CD4-positive, alpha-beta memory T cell (primary cell): ENCODE measurements around the gene SHH. TPM values are rescaled to one million over a fixed set of nuclear protein-coding genes. Genes with fewer than 3 reads are reported as not detected.
A peak's percentile ranks its signal among the peaks of the same experiment; 100 is the strongest.

Source experiments
- CTCF ChIA-PET: fragments of 350-600 bp; sonication (Branson Sonifier 250); formaldehyde crosslinking; loops from one replicate; lab custom pipeline; 2021; ENCODE audit warnings: inconsistent platforms; ENCODE audit not compliant: partially characterized antibody; lab: Charles Lee
- POLR2A ChIA-PET: fragments of 350-600 bp; sonication (Branson Sonifier 250); formaldehyde crosslinking; loops from one replicate; lab custom pipeline; 2021; ENCODE audit not compliant: partially characterized antibody; lab: Charles Lee
- DNase-seq, 5 donors: peaks; one replicate each; pipeline versions ENCODE4 v3.0.0 to v3.0.0-alpha.2; 2020 to 2022; ENCODE audit warnings: mixed read lengths in 1 of 5
- H3K27ac ChIP-seq: one replicate; pipeline ENCODE4 v1.7.0; 2013; ENCODE audit warnings: low read depth, low read length
- H3K27me3 ChIP-seq: 2 replicates; pipeline ENCODE4 v1.7.0; 2013; ENCODE audit warnings: mild to moderate bottlenecking, low read length, moderate library complexity; ENCODE audit not compliant: insufficient read depth
- H3K36me3 ChIP-seq: 2 replicates; pipeline ENCODE4 v1.7.0; 2013; ENCODE audit warnings: mild to moderate bottlenecking, low read length, moderate library complexity; ENCODE audit not compliant: insufficient read depth
- H3K4me1 ChIP-seq: 2 replicates; pipeline ENCODE4 v1.7.0; 2013; ENCODE audit warnings: mild to moderate bottlenecking, low read length, moderate library complexity; ENCODE audit not compliant: insufficient read depth
- H3K4me3 ChIP-seq, 2 donors: one replicate each; pipeline ENCODE4 v1.7.0; 2013; ENCODE audit warnings: low read length in 2 of 2, mild to moderate bottlenecking in 1 of 2
- H3K9me3 ChIP-seq, 2 donors: one replicate each; pipeline ENCODE4 v1.7.0; 2013; ENCODE audit warnings: low read length in 2 of 2, control low read depth in 1 of 2; ENCODE audit not compliant: control insufficient read depth in 1 of 2
- H3K27ac Mint-ChIP-seq, 7 donors: one replicate each; pipeline ENCODE4 v1.8.0; 2020 to 2021; ENCODE audit warnings: mixed read lengths in 7 of 7, mild to moderate bottlenecking in 6 of 7, inconsistent platforms in 3 of 7, moderate library complexity in 3 of 7
- H3K27me3 Mint-ChIP-seq, 2 donors: one replicate each; pipeline ENCODE4 v1.8.0; 2020 to 2021; ENCODE audit warnings: mixed read lengths in 2 of 2
- H3K36me3 Mint-ChIP-seq, 2 donors: one replicate each; pipeline ENCODE4 v1.8.0; 2020 to 2021; ENCODE audit warnings: mixed read lengths in 2 of 2, inconsistent platforms in 1 of 2, mild to moderate bottlenecking in 1 of 2
- H3K4me1 Mint-ChIP-seq, 4 donors: one replicate each; pipeline ENCODE4 v1.8.0; 2020 to 2021; ENCODE audit warnings: mixed read lengths in 4 of 4, mild to moderate bottlenecking in 1 of 4
- H3K4me3 Mint-ChIP-seq, 8 donors: one replicate each; pipeline ENCODE4 v1.8.0; 2020 to 2021; ENCODE audit warnings: mixed read lengths in 8 of 8, mild to moderate bottlenecking in 7 of 8, moderate library complexity in 6 of 8, inconsistent platforms in 3 of 8
- H3K9me3 Mint-ChIP-seq, 8 donors: one replicate each; pipeline ENCODE4 v1.8.0; 2020 to 2021; ENCODE audit warnings: mixed read lengths in 8 of 8, mild to moderate bottlenecking in 5 of 8, inconsistent platforms in 3 of 8, moderate library complexity in 1 of 8
- intact Hi-C: fragments of 100-400 bp; cut with micrococcal nuclease; formaldehyde crosslinking; loops from one replicate; pipeline ENCODE4 v1.15.1; 2023
- polyA plus RNA-seq, 2 donors: library from polyadenylated mRNA; unstranded; fragments of 300-500 nt; fragmentation: Illumina TruSeq; gene quantifications; one replicate each; pipeline ENCODE4 v1.2.3, GENCODE V29; 2021
- total RNA-seq, 2 experiments: library from RNA; stranded (reverse); gene quantifications; one replicate each; pipeline ENCODE4 v1.2.3, GENCODE V29; 2021

Gene SHH
- total and polyA plus RNA-seq, 4 experiments from 2014 or later: 0.03 TPM; not detected in 3

GRCh38 chr7:155807789-155808548 lies 4.3 kb downstream of the SHH start:
- Mint-ChIP-seq H3K4me1 (peaks cover 7 to 50% (median 33%) of the 10 kb centered on the region in 4 donors), H3K4me3 (peak overlapping the region in 2 of 8 donors; percentile 48 to 62), H3K27me3 (peaks cover 44 to 46% of the 10 kb centered on the region in 2 donors), H3K36me3 (no peaks in the 10 kb centered on the region), H3K9me3 (peaks cover 0 to 3% (median 0%) of the 10 kb centered on the region in 8 donors), H3K27ac (no peak overlapping the region)
- CTCF ChIA-PET: no interaction called here
- Histone ChIP-seq H3K4me1 (peaks cover 22% of the 10 kb centered on the region), H3K9me3 (no peaks in the 10 kb centered on the region), H3K27ac (no peak overlapping the region), H3K36me3 (no peaks in the 10 kb centered on the region), H3K4me3 (no peak overlapping the region), H3K27me3 (peaks cover 25% of the 10 kb centered on the region)
- DNase-seq: peak in 1 of 5 donors; percentile 25
- intact Hi-C loops: no loop called here
- POLR2A ChIA-PET: no interaction called here

- Histone ChIP-seq H3K27me3 (peaks cover 25% of the 10 kb centered on the region), H3K36me3 (no peaks in the 10 kb centered on the region), H3K27ac (no peak overlapping the region), H3K4me3 (no peak overlapping the region), H3K9me3 (no peaks in the 10 kb centered on the region), H3K4me1 (peaks cover 22% of the 10 kb centered on the region)
- CTCF ChIA-PET: no interaction called here
- intact Hi-C loops: no loop called here
- H3K27me3 Mint-ChIP-seq: peaks cover 39 to 42% of the 10 kb centered on the region in 2 donors
- no peak overlapping the region for H3K27ac Mint-ChIP-seq
- POLR2A ChIA-PET: no interaction called here
- no peaks in the 10 kb centered on the region for H3K36me3 Mint-ChIP-seq
- H3K4me3 Mint-ChIP-seq: peak overlapping the region in 2 of 8 donors; percentile 35 to 55
- DNase-seq: peak in 1 of 5 donors; percentile 17
- H3K9me3 Mint-ChIP-seq: peaks cover 0 to 3% (median 0%) of the 10 kb centered on the region in 8 donors
- peaks cover 7 to 48% (median 32%) of the 10 kb centered on the region in 4 donors for H3K4me1 Mint-ChIP-seq
Measured at GRCh38 chr7:155807065-155807671, 5.1 kb downstream of the SHH start.

- H3K27ac ChIP-seq: no peak overlapping the region
- no peaks in the 10 kb centered on the region for H3K9me3 ChIP-seq
- intact Hi-C loops: no loop called here
- DNase-seq: peak in 1 of 5 donors; percentile 42
- peaks cover 33 to 36% of the 10 kb centered on the region in 2 donors for H3K27me3 Mint-ChIP-seq
- peaks cover 22% of the 10 kb centered on the region for H3K4me1 ChIP-seq
- ChIA-PET POLR2A (no interaction called here), CTCF (interaction anchor here (1.2 kb wide), 1 partner anchor 1007 kb away, joined by 3 read pairs; no protein-coding TSS in a partner anchor)
- no peaks in the 10 kb centered on the region for H3K36me3 Mint-ChIP-seq
- peaks cover 20% of the 10 kb centered on the region for H3K27me3 ChIP-seq
- H3K4me1 Mint-ChIP-seq: peaks cover 2 to 39% (median 24%) of the 10 kb centered on the region in 4 donors
- no peak overlapping the region for H3K4me3 ChIP-seq
- H3K4me3 Mint-ChIP-seq: peak overlapping the region in 6 of 8 donors; percentile 7 to 67 (median 52)
- H3K27ac Mint-ChIP-seq: peak overlapping the region in 1 of 7 donors; percentile 17
- no peaks in the 10 kb centered on the region for H3K36me3 ChIP-seq
- H3K9me3 Mint-ChIP-seq: peaks cover 0 to 3% (median 0%) of the 10 kb centered on the region in 8 donors
Measured at GRCh38 chr7:155806096-155806871, 6.0 kb downstream of the SHH start.

GRCh38 chr7:155805826-155806095 lies 6.5 kb downstream of the SHH start:
- H3K9me3 ChIP-seq: no peaks in the 10 kb centered on the region
- no peak overlapping the region for H3K27ac ChIP-seq
- ChIA-PET POLR2A (no interaction called here), CTCF (interaction anchor here (1.2 kb wide), 1 partner anchor 1008 kb away, joined by 3 read pairs; no protein-coding TSS in a partner anchor)
- no peak overlapping the region for H3K4me3 ChIP-seq
- DNase-seq: no peak
- Mint-ChIP-seq H3K4me1 (peaks cover 2 to 34% (median 21%) of the 10 kb centered on the region in 4 donors), H3K36me3 (no peaks in the 10 kb centered on the region), H3K4me3 (peak overlapping the region in 1 of 8 donors; percentile 65), H3K27me3 (peaks cover 34 to 38% of the 10 kb centered on the region in 2 donors), H3K27ac (no peak overlapping the region), H3K9me3 (peaks cover 0 to 3% (median 0%) of the 10 kb centered on the region in 8 donors)
- peaks cover 23% of the 10 kb centered on the region for H3K27me3 ChIP-seq
- peaks cover 22% of the 10 kb centered on the region for H3K4me1 ChIP-seq
- H3K36me3 ChIP-seq: no peaks in the 10 kb centered on the region
- intact Hi-C loops: no loop called here

- H3K9me3 Mint-ChIP-seq: peaks cover 0 to 3% (median 0%) of the 10 kb centered on the region in 8 donors
- ChIA-PET POLR2A (no interaction called here), CTCF (interaction anchor here (1.2 kb wide), 1 partner anchor 1008 kb away, joined by 3 read pairs; no protein-coding TSS in a partner anchor)
- DNase-seq: peak in 4 of 5 donors; percentile 24 to 71 (median 40)
- H3K27ac Mint-ChIP-seq: no peak overlapping the region
- no peaks in the 10 kb centered on the region for H3K36me3 Mint-ChIP-seq
- intact Hi-C loops: no loop called here
- H3K4me3 ChIP-seq: no peak overlapping the region
- no peaks in the 10 kb centered on the region for H3K36me3 ChIP-seq
- no peak overlapping the region for H3K27ac ChIP-seq
- H3K4me1 Mint-ChIP-seq: peaks cover 2 to 32% (median 20%) of the 10 kb centered on the region in 4 donors
- H3K27me3 Mint-ChIP-seq: peaks cover 33 to 36% of the 10 kb centered on the region in 2 donors
- peaks cover 19% of the 10 kb centered on the region for H3K27me3 ChIP-seq
- no peaks in the 10 kb centered on the region for H3K9me3 ChIP-seq
- peak overlapping the region; percentile 65 to 84 (median 82) for H3K4me3 Mint-ChIP-seq
- peaks cover 22% of the 10 kb centered on the region for H3K4me1 ChIP-seq
Measured at GRCh38 chr7:155804897-155805825, 7.1 kb downstream of the SHH start.

- H3K36me3 Mint-ChIP-seq: no peaks in the 10 kb centered on the region
- intact Hi-C loops: no loop called here
- Histone ChIP-seq H3K4me1 (peaks cover 22% of the 10 kb centered on the region), H3K36me3 (no peaks in the 10 kb centered on the region), H3K27ac (no peak overlapping the region), H3K9me3 (no peaks in the 10 kb centered on the region), H3K27me3 (peaks cover 19% of the 10 kb centered on the region), H3K4me3 (no peak overlapping the region)
- POLR2A ChIA-PET: no interaction called here
- peak overlapping the region in 5 of 8 donors; percentile 32 to 77 (median 43) for H3K4me3 Mint-ChIP-seq
- CTCF ChIA-PET: no interaction called here
- peaks cover 0 to 3% (median 0%) of the 10 kb centered on the region in 8 donors for H3K9me3 Mint-ChIP-seq
- peaks cover 2 to 32% (median 20%) of the 10 kb centered on the region in 4 donors for H3K4me1 Mint-ChIP-seq
- no peak overlapping the region for H3K27ac Mint-ChIP-seq
- DNase-seq: peak in 1 of 5 donors; percentile 7
- peaks cover 37 to 43% of the 10 kb centered on the region in 2 donors for H3K27me3 Mint-ChIP-seq
Measured at GRCh38 chr7:155804431-155804831, 7.8 kb downstream of the SHH start.
